Measurements from ENCODE around the gene TSPAN15. TPM values are rescaled to one million over a fixed set of nuclear protein-coding genes. Genes with fewer than 3 reads are reported as not detected.
"Not testable (repeated sequence)": the region's sequence is repeated elsewhere in the genome, so short reads cannot be mapped to it uniquely, and the experiment has no call there.

Gene TSPAN15
- total RNA-seq, 2 donors from 2014 or later: 11.0 to 17.3 TPM

GRCh38 chr10:69438536-69439349, 12.5 kb upstream of the TSPAN15 start:
- ATAC-seq: peak in 1 of 2 donors; percentile 71
- intact Hi-C loops (cut with DNase I): loop anchor here in 1 of 2 donors (10.0 kb wide), 1 partner anchor 196 kb away; the partner anchor contains the start of gene FAM241B
- DNase-seq: no peak

DNA sequence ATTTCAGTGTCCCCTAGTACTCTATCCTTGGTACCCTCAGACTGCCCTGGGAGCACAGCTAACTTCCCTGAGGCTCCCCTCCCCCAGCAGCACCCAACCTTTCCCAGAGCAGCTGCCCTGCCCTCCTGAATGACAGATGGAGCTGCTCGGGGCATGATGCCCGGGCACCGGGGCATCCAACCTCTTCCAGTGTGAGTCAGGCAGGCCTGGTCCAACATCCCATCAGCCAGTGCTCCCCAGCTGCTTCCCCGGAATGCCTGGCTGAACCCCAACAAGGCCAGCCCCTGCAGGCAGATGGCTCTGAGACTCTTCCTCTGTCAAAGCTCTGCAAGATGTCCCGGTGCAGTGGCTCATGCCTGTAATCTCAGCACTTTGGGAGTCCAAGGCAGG, 11.9 kb upstream of the TSPAN15 start:
- DNase-seq: no peak
- intact Hi-C loops (cut with DNase I): loop anchor here in 1 of 2 donors (10.0 kb wide), 1 partner anchor 195 kb away; the partner anchor contains the start of gene FAM241B
- peak; percentile 62 to 91 for ATAC-seq

DNA sequence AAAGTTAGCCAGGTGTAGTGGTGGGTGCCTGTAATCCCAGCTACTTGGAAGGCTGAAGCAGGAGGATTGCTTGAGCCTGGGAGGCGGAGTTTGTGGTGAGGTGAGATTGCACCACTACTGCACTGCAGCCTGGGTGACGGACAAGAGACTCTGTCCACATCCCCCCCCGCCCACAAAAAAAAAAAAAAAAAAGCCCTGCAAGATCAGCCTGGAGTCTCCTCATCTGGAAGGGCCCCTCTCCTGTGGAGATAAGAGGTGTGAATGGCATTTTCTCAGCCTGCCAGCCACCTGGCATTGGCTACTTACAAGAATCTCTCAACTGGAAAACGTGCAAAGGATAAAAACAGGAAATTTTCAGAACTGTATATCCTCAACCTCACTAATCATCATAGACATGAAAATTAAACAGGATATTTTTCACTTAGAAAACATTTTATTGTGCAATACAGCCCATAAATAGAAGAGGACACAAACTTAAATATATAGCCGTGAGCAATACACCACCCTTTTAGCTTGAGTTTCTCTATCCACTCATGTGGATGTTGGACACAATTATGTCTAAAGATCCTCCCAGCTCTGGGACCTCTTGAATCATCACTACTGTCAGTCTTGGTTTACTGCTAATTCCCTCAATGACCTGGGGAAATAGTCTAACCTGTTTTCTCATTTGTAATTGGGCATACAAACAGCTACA, 11.3 kb upstream of the TSPAN15 start:
- peak in 1 of 2 donors; percentile 67 for ATAC-seq
- intact Hi-C loops (cut with DNase I): loop anchor here in 1 of 2 donors (10.0 kb wide), 1 partner anchor 195 kb away; the partner anchor contains the start of gene FAM241B
- DNase-seq: no peak

GRCh38 chr10:69443354-69443753, 7.9 kb upstream of the TSPAN15 start:
- intact Hi-C loops (cut with DNase I): no loop called here
- ATAC-seq: no peak
- no peak for DNase-seq

- intact Hi-C loops (cut with DNase I): no loop called here
- ATAC-seq (no peak), DNase-seq (no peak)
Observed at GRCh38 chr10:69445041-69445440, 6.2 kb upstream of the TSPAN15 start.

DNA sequence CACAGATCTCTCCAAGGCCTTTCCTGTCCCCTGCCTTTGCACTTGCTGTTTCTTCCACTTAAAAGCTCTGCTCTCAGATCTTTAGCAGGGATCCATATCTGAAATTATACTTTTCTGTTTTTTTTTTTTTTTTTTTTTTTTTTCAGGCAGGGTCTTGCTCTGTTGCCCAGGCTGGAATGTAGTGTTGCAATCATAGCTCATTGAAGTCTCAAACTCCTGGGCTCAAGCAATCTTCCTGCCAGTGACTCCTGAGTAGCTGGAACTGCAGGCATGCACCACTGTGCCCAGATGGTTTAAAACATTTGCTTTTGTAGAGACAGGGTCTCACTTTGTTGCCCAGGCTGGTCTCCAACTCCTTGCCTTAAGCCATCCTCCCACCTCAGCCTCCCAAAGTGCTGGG, 5.0 kb upstream of the TSPAN15 start:
- DNase-seq (no peak), ATAC-seq (no peak)
- intact Hi-C loops (cut with DNase I): no loop called here

DNA sequence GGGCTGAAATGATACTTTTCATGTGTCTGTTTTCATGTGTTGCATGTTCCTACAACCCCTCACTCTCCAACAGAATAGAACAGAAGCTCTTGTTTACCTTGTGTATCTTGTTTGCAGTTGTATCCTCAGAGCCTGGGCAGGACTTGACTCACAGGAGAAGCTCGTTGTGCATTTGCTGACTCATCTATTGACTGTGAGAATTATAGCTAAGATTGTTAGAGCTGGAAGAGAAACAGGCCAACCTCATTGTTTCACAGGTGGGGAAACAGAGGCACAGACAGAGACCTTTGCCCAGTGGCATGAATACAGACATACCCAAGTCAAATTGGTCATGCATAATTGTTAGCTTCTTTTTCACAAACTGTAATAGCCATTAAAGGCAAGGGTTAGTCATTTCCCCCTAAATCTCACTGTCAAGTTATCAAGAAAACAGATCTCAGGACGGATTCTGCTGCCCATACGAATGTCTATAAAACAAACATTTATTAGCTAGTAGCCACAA, 4.6 kb upstream of the TSPAN15 start:
- ATAC-seq (no peak), DNase-seq (no peak)
- intact Hi-C loops (cut with DNase I): no loop called here

- DNase-seq (peak; percentile 56), ATAC-seq (peak; percentile 55 to 79)
- intact Hi-C loops (cut with DNase I): no loop called here
Observed at GRCh38 chr10:69449841-69450240, 1.4 kb upstream of the TSPAN15 start.

- intact Hi-C loops (cut with DNase I); ATAC-seq; DNase-seq: not testable (repeated sequence)
Observed at GRCh38 chr10:69450395-69450794, 870 bp upstream of the TSPAN15 start.

- DNase-seq: no peak
- intact Hi-C loops (cut with DNase I): no loop called here
- ATAC-seq: peak; percentile 41 to 65
Observed at GRCh38 chr10:69451784-69452251, 553 bp downstream of the TSPAN15 start.

GRCh38 chr10:69452676-69453415, 1.6 kb downstream of the TSPAN15 start:
- DNase-seq (no peak), ATAC-seq (no peak)
- intact Hi-C loops (cut with DNase I): no loop called here

- ATAC-seq (no peak), DNase-seq (no peak)
- intact Hi-C loops (cut with DNase I): no loop called here
Observed at GRCh38 chr10:69453795-69454194, 2.5 kb downstream of the TSPAN15 start.

DNA sequence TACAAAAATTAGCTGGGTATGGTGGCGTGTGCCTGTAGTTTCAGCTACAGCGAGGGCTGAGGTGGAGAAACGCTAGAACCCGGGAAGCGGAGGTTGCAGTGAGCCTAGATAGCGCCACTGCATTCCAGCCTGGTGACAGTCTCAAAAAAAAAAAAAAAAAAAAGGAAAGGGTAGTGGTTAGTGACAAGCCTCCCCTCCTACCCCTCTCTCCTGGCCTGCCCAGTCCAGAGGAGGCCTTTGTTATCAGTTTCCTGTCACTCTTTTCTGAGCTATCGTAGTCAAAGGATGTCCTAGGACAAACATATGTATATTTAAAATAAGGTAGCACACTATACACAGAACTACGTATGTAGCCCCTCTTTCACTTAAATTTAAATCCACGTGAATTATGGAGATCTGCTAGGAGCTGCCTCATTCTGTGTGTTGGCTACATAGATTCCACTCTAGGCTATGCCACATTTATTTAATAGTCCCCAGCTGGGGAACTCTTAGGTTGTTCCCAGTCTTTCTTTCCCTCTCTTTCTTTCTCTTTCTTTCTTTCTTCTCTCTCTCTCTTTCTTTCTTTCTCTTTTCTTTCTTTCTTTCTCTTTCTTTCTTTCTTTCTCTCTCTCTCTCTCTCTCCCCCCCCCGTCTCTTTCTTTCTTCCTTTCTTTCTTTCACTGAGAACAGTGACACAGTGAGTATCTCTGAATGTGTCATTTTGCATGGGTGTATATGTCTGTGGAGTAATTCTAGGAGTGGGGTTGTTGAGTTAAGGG, 3.9 kb downstream of the TSPAN15 start:
- ATAC-seq: no peak
- DNase-seq: no peak
- intact Hi-C loops (cut with DNase I): no loop called here

DNA sequence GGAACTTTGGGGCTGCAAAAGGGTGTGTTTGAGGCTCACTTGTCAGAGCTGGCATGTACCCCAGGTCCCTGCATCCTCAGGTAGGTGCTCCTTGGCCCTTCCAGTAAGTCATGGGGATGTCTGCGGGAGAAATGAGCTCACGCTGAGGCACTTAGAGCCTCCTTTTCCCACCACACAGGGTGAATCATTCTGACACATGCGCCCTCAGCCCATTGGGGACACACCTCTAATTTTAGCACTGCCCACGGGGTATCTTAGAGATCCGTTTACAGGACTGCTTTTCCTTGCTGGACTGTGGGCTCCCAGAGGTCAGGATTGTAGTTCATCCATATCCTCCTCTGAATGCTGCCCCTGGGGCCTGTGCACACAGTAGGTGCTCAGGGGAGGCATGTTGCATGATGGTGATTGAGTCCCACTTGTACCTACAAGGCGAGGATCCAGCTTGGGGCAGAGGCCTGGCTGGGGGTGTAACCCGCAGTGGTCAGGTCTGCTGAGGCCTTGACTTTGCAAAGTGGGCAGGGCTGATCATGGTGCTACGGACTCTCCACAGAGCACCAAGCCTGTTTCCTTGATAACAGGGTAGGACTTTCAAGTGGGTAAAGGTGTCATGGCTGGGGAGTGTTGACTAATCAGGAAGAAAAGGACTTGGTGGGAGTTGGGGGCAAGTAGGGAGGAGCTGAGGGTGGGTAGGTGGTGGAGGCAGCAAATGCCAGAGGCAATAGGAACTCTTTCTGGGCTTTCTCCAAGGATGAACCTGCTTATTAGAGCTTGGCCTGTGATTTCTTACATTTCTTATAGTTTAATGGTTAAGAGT, 5.8 kb downstream of the TSPAN15 start:
- intact Hi-C loops (cut with DNase I): no loop called here
- ATAC-seq (no peak), DNase-seq (no peak)

DNA sequence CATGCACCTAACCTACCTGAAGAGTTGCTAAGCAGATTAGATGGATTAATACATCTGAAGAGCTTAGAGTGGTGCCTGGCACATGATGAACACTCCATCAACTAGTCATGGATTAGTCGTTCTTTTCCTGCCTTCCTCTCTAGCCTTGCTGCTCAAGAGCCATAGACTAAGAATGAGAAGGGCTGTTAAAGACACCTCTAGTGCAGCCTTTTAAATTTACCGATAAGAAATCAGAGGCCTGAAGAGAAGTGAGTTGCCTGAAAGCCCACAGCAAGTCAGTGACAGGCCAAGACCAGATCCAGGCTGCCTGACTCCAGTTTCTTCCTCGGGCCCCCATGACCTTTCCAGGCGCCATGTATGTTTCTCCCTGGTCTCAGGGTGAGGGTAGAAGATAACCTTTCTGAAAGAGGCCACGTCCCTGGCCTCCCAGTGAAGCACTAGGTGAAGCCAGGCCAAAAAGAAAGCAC, 6.5 kb downstream of the TSPAN15 start:
- no peak for DNase-seq
- intact Hi-C loops (cut with DNase I): no loop called here
- no peak for ATAC-seq

DNA sequence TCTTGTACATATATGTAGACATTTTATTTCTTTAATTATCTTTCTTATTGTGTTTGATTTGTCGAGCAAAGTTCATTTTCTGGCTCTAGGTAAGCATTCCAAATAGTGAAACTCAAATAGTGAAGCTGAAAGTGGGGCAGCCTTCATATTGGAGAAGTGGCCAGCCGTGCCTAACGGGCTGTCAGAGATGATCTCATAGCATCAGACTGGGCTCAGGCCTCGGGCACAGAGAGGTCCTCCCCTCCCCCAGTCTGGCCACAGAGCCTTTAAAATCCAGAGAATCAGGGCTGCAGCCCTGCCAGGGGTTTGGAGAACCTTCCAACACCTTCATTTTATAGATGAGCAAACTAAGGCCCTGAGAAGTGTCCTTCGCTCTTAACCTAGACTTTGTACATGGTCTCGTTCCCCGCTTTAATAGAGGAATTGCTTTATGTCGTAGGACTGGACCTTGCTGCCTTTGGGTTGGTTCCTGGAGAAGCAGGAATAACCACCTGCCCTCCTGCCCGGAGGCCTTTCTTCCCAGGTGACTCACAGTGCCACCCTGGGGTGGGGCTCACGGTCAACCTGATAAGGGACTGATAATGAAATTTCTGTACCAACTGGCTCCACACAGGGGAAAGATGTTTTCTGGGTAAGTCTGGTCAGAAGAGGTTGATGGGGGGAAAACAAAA, 7.3 kb downstream of the TSPAN15 start:
- no peak for DNase-seq
- intact Hi-C loops (cut with DNase I): no loop called here
- peak in 1 of 2 donors; percentile 65 for ATAC-seq

DNA sequence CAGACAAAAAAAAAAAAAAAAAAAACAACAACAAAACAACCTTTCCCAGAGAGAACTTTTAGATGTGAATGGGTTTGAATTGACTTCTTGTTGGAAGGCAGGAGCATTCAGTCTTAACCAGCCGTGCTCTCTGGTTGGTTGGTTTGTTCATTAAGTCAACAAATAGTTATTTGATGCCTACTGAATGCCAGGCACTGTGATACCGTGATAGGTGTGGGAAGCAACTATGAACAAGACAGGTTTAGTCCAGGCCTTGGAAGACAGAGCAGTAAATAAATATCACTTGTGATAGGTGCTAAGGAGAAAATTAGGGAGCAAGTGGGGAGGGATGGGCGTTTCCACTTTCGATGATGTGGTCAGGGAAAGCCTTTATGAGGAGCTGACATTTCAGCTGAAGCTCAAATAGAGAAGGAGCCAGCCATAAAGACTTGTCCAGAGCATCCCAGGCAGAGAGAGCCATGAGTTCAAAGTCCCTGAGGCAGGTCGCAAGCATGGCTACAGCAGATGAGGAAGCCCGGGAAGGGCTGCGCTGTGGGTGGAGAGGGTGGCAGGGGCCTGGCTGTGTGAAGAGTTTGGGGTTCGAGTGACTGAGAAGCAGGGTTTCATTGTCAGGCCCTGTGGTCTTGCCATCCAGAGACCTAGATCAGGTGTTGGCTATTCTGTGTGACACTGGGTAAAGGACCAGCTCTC, 8.0 kb downstream of the TSPAN15 start:
- ATAC-seq (no peak), DNase-seq (no peak)
- intact Hi-C loops (cut with DNase I): no loop called here

Measured in left cardiac atrium (tissue), 4 donors.